Neural cell (in vitro differentiated cells): Measurements from ENCODE around the gene CETP. TPM values are rescaled to one million over a fixed set of nuclear protein-coding genes. Genes with fewer than 3 reads are reported as not detected.

Source experiments
- H2AFZ ChIP-seq: fragments of 200-600, 300-800 bp; sonication (generic), shearing (Covaris generic); 2 replicates; pipeline ENCODE4 v1.6.0; 2014; ENCODE audit warnings: low read depth, mild to moderate bottlenecking, antibody characterized with exemption, low read length, moderate library complexity
- H3F3A ChIP-seq: fragments of 200-600 bp; shearing (Covaris generic); 2 replicates; pipeline ENCODE4 v1.6.1; 2016; ENCODE audit warnings: mild to moderate bottlenecking, moderate library complexity, mixed read lengths, antibody characterized with exemption, low read length; ENCODE audit not compliant: insufficient read depth, poor library complexity, severe bottlenecking
- H3K27ac ChIP-seq: fragments of 200-600, 300-800 bp; sonication (generic), shearing (Covaris generic); 2 replicates; pipeline ENCODE4 v1.5.1; 2014; ENCODE audit warnings: mild to moderate bottlenecking, low read length, moderate library complexity
- H3K27me3 ChIP-seq: fragments of 300-800, 200-600 bp; sonication (generic), shearing (Covaris generic); 2 replicates; pipeline ENCODE4 v1.6.0; 2014; ENCODE audit warnings: mild to moderate bottlenecking, low read depth, low read length, moderate library complexity; ENCODE audit not compliant: insufficient read depth
- H3K36me3 ChIP-seq: fragments of 300-800, 200-600 bp; sonication (generic), shearing (Covaris generic); 2 replicates; pipeline ENCODE4 v1.5.1; 2014; ENCODE audit warnings: mild to moderate bottlenecking, antibody characterized with exemption, low read length, moderate library complexity; ENCODE audit not compliant: insufficient read depth
- H3K4me2 ChIP-seq: fragments of 300-800, 200-600 bp; sonication (generic), shearing (Covaris generic); 2 replicates; pipeline ENCODE4 v1.6.0; 2014; ENCODE audit warnings: mild to moderate bottlenecking, low read length
- H3K4me3 ChIP-seq: fragments of 300-800, 200-600 bp; sonication (generic), shearing (Covaris generic); 2 replicates; pipeline ENCODE4 v1.5.1; 2014; ENCODE audit warnings: mild to moderate bottlenecking, low read length, moderate library complexity
- H3K79me2 ChIP-seq: fragments of 200-600 bp; shearing (Covaris generic); replicated peaks from 2 replicates; pipeline ENCODE4 v1.6.0; 2014; ENCODE audit warnings: mild to moderate bottlenecking, low read length, moderate library complexity; ENCODE audit not compliant: insufficient read depth
- H3K9ac ChIP-seq: fragments of 300-800, 200-600 bp; sonication (generic), shearing (Covaris generic); 2 replicates; pipeline ENCODE4 v1.6.1; 2016; ENCODE audit warnings: mild to moderate bottlenecking, low read length, mixed read lengths
- H3K9me2 ChIP-seq: fragments of 200-600 bp; shearing (Covaris generic); 2 replicates; pipeline ENCODE4 v1.6.1; 2016; ENCODE audit warnings: mild to moderate bottlenecking, low read length, mixed read lengths; ENCODE audit not compliant: insufficient read depth
- H3K9me3 ChIP-seq: fragments of 200-600, 300-800 bp; sonication (generic), shearing (Covaris generic); 2 replicates; pipeline ENCODE4 v1.6.1; 2016; ENCODE audit warnings: mild to moderate bottlenecking, mixed run types, low read length, moderate library complexity, mixed read lengths
- H4K20me1 ChIP-seq: fragments of 200-600 bp; shearing (Covaris generic); 2 replicates; pipeline ENCODE4 v1.6.1; 2016; ENCODE audit warnings: mild to moderate bottlenecking, mixed run types; ENCODE audit not compliant: insufficient read depth
- EP300 ChIP-seq: fragments of 450-650 bp; conservative IDR thresholded peaks from 2 replicates; pipeline ENCODE4 v1.6.1; 2014; ENCODE audit warnings: antibody characterized with exemption, mild to moderate bottlenecking, moderate library complexity; ENCODE audit not compliant: poor library complexity, severe bottlenecking
- EZH2 ChIP-seq: fragments of 200-600, 300-800 bp; shearing (Covaris generic), sonication (generic); IDR thresholded peaks from 2 replicates; pipeline ENCODE4 v1.6.1; 2014; ENCODE audit warnings: antibody characterized with exemption, low read length, borderline replicate concordance, mild to moderate bottlenecking; ENCODE audit not compliant: insufficient read depth, poor library complexity, severe bottlenecking
- MXI1 ChIP-seq: fragments of 450-650 bp; conservative IDR thresholded peaks from 2 replicates; pipeline ENCODE4 v1.6.1; 2014; ENCODE audit warnings: antibody characterized with exemption, mild to moderate bottlenecking; ENCODE audit not compliant: poor library complexity, severe bottlenecking
- POLR2AphosphoS5 ChIP-seq: IDR thresholded peaks from 2 replicates; pipeline ENCODE4 v1.6.1; 2012
- RAD21 ChIP-seq: fragments of 450-650 bp; conservative IDR thresholded peaks from 2 replicates; pipeline ENCODE4 v1.6.1; 2014; ENCODE audit warnings: antibody characterized with exemption, mild to moderate bottlenecking, moderate library complexity
- REST ChIP-seq: IDR thresholded peaks from 2 replicates; pipeline ENCODE4 v1.6.1; 2012; ENCODE audit warnings: borderline replicate concordance
- SMC3 ChIP-seq: fragments of 450-650 bp; conservative IDR thresholded peaks from 2 replicates; pipeline ENCODE4 v1.6.1; 2014; ENCODE audit warnings: antibody characterized with exemption, mild to moderate bottlenecking, moderate library complexity; ENCODE audit not compliant: poor library complexity
- TAF1 ChIP-seq: IDR thresholded peaks from 2 replicates; pipeline ENCODE4 v1.6.1; 2012; ENCODE audit warnings: low read depth
- polyA plus RNA-seq: library from polyadenylated mRNA; depleted of rRNA; stranded (reverse); fragments of >200 nt; gene quantifications from 2 replicates; pipeline ENCODE4 v1.2.3, GENCODE V29; 2014
- TF ChIP-seq, protein P1 (sequence below): fragments of 450-650 bp; IDR thresholded peaks from 2 replicates; pipeline ENCODE4 v1.5.1; 2014; ENCODE audit warnings: antibody characterized with exemption, mild to moderate bottlenecking, moderate library complexity; ENCODE audit not compliant: poor library complexity, severe bottlenecking

CETP gene
- polyA plus RNA-seq, 1 donor from 2014 or later: not detected

DNA sequence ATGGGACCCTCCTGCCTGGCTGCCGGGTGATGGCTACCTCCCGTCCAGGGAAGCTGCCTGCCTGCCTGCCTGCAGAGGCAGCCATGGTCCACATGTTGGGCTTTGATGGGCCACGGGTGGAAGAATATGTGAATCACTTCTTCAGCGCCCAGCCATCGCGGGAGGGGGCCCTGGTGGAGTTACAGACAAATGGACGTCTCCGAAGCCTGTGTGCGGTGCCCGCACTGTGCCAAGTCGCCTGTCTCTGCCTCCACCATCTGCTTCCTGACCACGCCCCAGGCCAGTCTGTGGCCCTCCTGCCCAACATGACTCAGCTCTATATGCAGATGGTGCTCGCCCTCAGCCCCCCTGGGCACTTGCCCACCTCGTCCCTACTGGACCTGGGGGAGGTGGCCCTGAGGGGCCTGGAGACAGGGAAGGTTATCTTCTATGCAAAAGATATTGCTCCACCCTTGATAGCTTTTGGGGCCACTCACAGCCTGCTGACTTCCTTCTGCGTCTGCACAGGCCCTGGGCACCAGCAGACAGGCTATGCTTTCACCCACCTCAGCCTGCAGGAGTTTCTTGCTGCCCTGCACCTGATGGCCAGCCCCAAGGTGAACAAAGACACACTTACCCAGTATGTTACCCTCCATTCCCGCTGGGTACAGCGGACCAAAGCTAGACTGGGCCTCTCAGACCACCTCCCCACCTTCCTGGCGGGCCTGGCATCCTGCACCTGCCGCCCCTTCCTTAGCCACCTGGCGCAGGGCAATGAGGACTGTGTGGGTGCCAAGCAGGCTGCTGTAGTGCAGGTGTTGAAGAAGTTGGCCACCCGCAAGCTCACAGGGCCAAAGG, 64.4 kb downstream of the CETP start:
- H2AFZ ChIP-seq: no peak overlapping the region
- no peaks in the 10 kb centered on the region for H3K9me3 ChIP-seq
- TF ChIP-seq TAF1 (no peak), SMC3 (no peak), EZH2 (no peak), MXI1 (no peak), POLR2AphosphoS5 (no peak), RAD21 (no peak), REST (no peak), EP300 (no peak)
- TF ChIP-seq, protein P1, sequence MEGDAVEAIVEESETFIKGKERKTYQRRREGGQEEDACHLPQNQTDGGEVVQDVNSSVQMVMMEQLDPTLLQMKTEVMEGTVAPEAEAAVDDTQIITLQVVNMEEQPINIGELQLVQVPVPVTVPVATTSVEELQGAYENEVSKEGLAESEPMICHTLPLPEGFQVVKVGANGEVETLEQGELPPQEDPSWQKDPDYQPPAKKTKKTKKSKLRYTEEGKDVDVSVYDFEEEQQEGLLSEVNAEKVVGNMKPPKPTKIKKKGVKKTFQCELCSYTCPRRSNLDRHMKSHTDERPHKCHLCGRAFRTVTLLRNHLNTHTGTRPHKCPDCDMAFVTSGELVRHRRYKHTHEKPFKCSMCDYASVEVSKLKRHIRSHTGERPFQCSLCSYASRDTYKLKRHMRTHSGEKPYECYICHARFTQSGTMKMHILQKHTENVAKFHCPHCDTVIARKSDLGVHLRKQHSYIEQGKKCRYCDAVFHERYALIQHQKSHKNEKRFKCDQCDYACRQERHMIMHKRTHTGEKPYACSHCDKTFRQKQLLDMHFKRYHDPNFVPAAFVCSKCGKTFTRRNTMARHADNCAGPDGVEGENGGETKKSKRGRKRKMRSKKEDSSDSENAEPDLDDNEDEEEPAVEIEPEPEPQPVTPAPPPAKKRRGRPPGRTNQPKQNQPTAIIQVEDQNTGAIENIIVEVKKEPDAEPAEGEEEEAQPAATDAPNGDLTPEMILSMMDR: no peak
- no peaks in the 10 kb centered on the region for H3K27me3 ChIP-seq
- H3K9me2 ChIP-seq: no peaks in the 10 kb centered on the region
- H4K20me1 ChIP-seq: no peaks in the 10 kb centered on the region
- no peak overlapping the region for H3K9ac ChIP-seq
- H3K4me3 ChIP-seq: no peak overlapping the region
- H3F3A ChIP-seq: no peaks in the 10 kb centered on the region
- no peak overlapping the region for H3K27ac ChIP-seq
- no peak overlapping the region for H3K4me2 ChIP-seq
- H3K79me2 ChIP-seq: no peaks in the 10 kb centered on the region
- H3K36me3 ChIP-seq: no peaks in the 10 kb centered on the region

GRCh38 chr16:57026778-57027062, 65.0 kb downstream of the CETP start:
- TF ChIP-seq TAF1: no peak
- no peak for TF ChIP-seq RAD21
- TF ChIP-seq SMC3: no peak
- TF ChIP-seq POLR2AphosphoS5: no peak
- TF ChIP-seq EP300: no peak
- TF ChIP-seq, protein P1: no peak
- no peak for TF ChIP-seq MXI1
- TF ChIP-seq EZH2: no peak
- TF ChIP-seq REST: no peak
- H4K20me1 ChIP-seq: no peaks in the 10 kb centered on the region
- no peak overlapping the region for H2AFZ ChIP-seq
- H3K27me3 ChIP-seq: no peaks in the 10 kb centered on the region
- H3K4me2 ChIP-seq: no peak overlapping the region
- no peaks in the 10 kb centered on the region for H3K9me2 ChIP-seq
- no peak overlapping the region for H3K27ac ChIP-seq
- H3K36me3 ChIP-seq: no peaks in the 10 kb centered on the region
- no peak overlapping the region for H3K9ac ChIP-seq
- H3K9me3 ChIP-seq: no peaks in the 10 kb centered on the region
- no peaks in the 10 kb centered on the region for H3F3A ChIP-seq
- H3K79me2 ChIP-seq: no peaks in the 10 kb centered on the region
- no peak overlapping the region for H3K4me3 ChIP-seq
